ENCODE data around the gene CCDC3. TPM values are rescaled to one million over a fixed set of nuclear protein-coding genes. Genes with fewer than 3 reads are reported as not detected.

CCDC3 gene
- total and polyA plus RNA-seq, 2 of the 4 experiments (the other 2 are of a cell fraction): 0.29 to 0.36 TPM

DNA sequence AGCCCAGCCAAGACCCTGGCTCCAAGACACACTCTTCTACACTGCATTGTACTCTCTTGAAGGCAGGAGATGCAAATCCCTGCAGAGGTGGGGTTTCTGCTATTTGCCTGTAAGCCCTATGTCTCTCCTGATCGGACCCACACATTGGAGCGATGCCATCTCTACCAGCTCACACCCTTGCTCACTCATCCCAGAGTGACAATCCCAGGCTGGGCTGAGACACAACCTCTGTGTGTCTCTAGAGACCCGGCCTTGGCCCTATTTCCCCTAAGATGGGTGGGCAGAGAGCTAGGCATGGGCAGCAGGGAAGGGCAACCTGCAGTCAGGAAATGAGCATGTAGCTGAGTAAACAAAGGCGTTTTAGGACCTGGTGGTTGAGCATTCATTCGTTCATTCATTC, 25.6 kb downstream of the CCDC3 start:
- no TSS peak for BruUV-seq (replicated peaks)
- Histone ChIP-seq H2BK15ac (ENCODE audit: low read depth, low read length) (no peak overlapping the region), H3K79me1 (ENCODE audit: low read depth in 1 of 2, low read length in 2 of 2) (no peaks in the 10 kb centered on the region), H2BK20ac (ENCODE audit: low read depth, low read length) (no peak overlapping the region), H2BK5ac (ENCODE audit: low read depth, low read length, poor library complexity, severe bottlenecking) (no peak overlapping the region), H4K5ac (ENCODE audit: low read depth, low read length) (no peak overlapping the region), H4K8ac (ENCODE audit: low read depth in 2 of 2, low read length in 2 of 2) (no peak overlapping the region), H3K4me2 (ENCODE audit: low read depth, low read length) (no peak overlapping the region), H4K91ac (ENCODE audit: insufficient read depth, low read depth, low read length) (no peak overlapping the region), H4K20me1 (ENCODE audit: insufficient read depth, low read length) (no peaks in the 10 kb centered on the region), H3K9ac (ENCODE audit: low read depth, low read length) (no peak overlapping the region), H3K56ac (ENCODE audit: extremely low read depth, insufficient read depth, low read length) (no peak overlapping the region), H2AK5ac (ENCODE audit: low read depth, low read length) (no peak overlapping the region), H3K9me1 (ENCODE audit: insufficient read depth, low read length) (no peaks in the 10 kb centered on the region), H2BK120ac (ENCODE audit: low read depth, low read length) (no peak overlapping the region), H3K27ac (ENCODE audit: insufficient read depth, low read length) (no peak overlapping the region), H2AK9ac (replicated peaks; ENCODE audit: low read depth, low read length, poor library complexity) (no peak overlapping the region), H3K9me3 (ENCODE audit: control insufficient read depth, insufficient read depth, low read length) (no peaks in the 10 kb centered on the region), H3K36me3 (ENCODE audit: control insufficient read depth, insufficient read depth, low read length) (no peaks in the 10 kb centered on the region), H2AFZ (replicated peaks; ENCODE audit: low read length, poor library complexity) (no peak overlapping the region), H3K23ac (ENCODE audit: low read depth, low read length) (no peak overlapping the region), H3K4me1 (ENCODE audit: control insufficient read depth, insufficient read depth, low read length) (no peaks in the 10 kb centered on the region; the same call in 1 of the 2 replicates), H3K4me3 (ENCODE audit: insufficient read depth, low read depth, low read length) (no peak overlapping the region), H3K18ac (ENCODE audit: low read depth, low read length) (no peak overlapping the region), H3K14ac (replicated peaks; ENCODE audit: low read depth, low read length) (no peak overlapping the region), H3K4ac (ENCODE audit: low read depth, low read length) (no peak overlapping the region), H3K27me3 (ENCODE audit: control insufficient read depth, insufficient read depth, low read length) (peaks cover 10% of the 10 kb centered on the region; the same call in 1 of the 2 replicates)
- CTCF ChIA-PET: no interaction called here
- WGBS, 2 experiments (ENCODE audit: extremely low coverage in 2 of 2, insufficient read length in 1 of 2): no CpG with 5 or more reads among the region's 5 CpGs
- DNase-seq (no peak), ATAC-seq (ENCODE audit: low read depth) (no peak)
- in situ Hi-C loops (cut with MboI; ENCODE audit: low sequenced_read_pairs) (no loop called here), intact Hi-C loops (cut with micrococcal nuclease) (no loop called here), dilution Hi-C loops (cut with HindIII; ENCODE audit: low sequenced_read_pairs, unreplicated experiment) (no loop called here)
- POLR2A ChIA-PET (ENCODE audit: unreplicated experiment): no interaction called here
- no peak for TF ChIP-seq RAD21 (IDR thresholded peaks at IDR 0.05; ENCODE audit: low read length)
- TF ChIP-seq POLR2A (IDR thresholded peaks at IDR 0.05; ENCODE audit: low read depth, low read length): no peak
- no peak for TF ChIP-seq MAFK (IDR thresholded peaks at IDR 0.05; ENCODE audit: low read depth, low read length)
- TF ChIP-seq CHD1 (IDR thresholded peaks at IDR 0.05; ENCODE audit: low read depth, low read length): no peak
- no peak for TF ChIP-seq FOS (IDR thresholded peaks at IDR 0.05; ENCODE audit: low read depth, low read length)
- TF ChIP-seq, protein P1, sequence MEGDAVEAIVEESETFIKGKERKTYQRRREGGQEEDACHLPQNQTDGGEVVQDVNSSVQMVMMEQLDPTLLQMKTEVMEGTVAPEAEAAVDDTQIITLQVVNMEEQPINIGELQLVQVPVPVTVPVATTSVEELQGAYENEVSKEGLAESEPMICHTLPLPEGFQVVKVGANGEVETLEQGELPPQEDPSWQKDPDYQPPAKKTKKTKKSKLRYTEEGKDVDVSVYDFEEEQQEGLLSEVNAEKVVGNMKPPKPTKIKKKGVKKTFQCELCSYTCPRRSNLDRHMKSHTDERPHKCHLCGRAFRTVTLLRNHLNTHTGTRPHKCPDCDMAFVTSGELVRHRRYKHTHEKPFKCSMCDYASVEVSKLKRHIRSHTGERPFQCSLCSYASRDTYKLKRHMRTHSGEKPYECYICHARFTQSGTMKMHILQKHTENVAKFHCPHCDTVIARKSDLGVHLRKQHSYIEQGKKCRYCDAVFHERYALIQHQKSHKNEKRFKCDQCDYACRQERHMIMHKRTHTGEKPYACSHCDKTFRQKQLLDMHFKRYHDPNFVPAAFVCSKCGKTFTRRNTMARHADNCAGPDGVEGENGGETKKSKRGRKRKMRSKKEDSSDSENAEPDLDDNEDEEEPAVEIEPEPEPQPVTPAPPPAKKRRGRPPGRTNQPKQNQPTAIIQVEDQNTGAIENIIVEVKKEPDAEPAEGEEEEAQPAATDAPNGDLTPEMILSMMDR (conservative IDR thresholded peaks at IDR 0.05; ENCODE audit: low read depth, low read length): no peak
- TF ChIP-seq SMC3 (IDR thresholded peaks at IDR 0.05; ENCODE audit: low read depth, low read length): no peak
